Endothelial cell of umbilical vein (primary cell): ENCODE measurements around the gene MYPN. TPM values are rescaled to one million over a fixed set of nuclear protein-coding genes. Genes with fewer than 3 reads are reported as not detected.

Experiments used
- BruUV-seq: library from RNA; stranded (reverse); fragments of 400-500 nt; replicated peaks from 2 replicates; lab custom pipeline; 2021; lab: Mats Ljungman, UMichigan
- CTCF ChIA-PET: fragments of 300-600, 350-600 bp; sonication (Branson Sonifier 250); formaldehyde crosslinking; loops from one replicate; lab custom pipeline; 2021; ENCODE audit warnings: antibody characterized with exemption, inconsistent platforms; lab: Charles Lee
- POLR2A ChIA-PET: fragments of 300-600, 350-600 bp; sonication (Branson Sonifier 250); formaldehyde crosslinking; loops from one replicate; lab custom pipeline; 2021; ENCODE audit warnings: antibody characterized with exemption, inconsistent platforms; lab: Charles Lee
- DNase-seq: peaks from one replicate; pipeline ENCODE4 v3.0.0-alpha.2; 2011; ENCODE audit warnings: low read depth, low spot score
- FAIRE-seq: peaks from 2 replicates; lab custom pipeline; 2011; peaks lifted over from hg19 to GRCh38; lab: Jason Lieb, UNC
- H2AFZ ChIP-seq: 2 replicates; pipeline ENCODE4 v1.6.0; 2012; ENCODE audit warnings: low read depth, low read length, control low read depth, inconsistent platforms
- H3K27ac ChIP-seq: 2 replicates; pipeline ENCODE4 v1.5.1; 2011; ENCODE audit warnings: low read depth, mild to moderate bottlenecking, control low read depth, low read length, moderate library complexity; ENCODE audit not compliant: insufficient read depth
- H3K27me3 ChIP-seq, 2 experiments: 2 replicates each; pipeline versions ENCODE4 v1.6.0 to v1.6.1; 2011; ENCODE audit warnings: low read length in 2 of 2, mixed read lengths in 1 of 2; ENCODE audit not compliant: control insufficient read depth in 2 of 2, insufficient read depth in 2 of 2
- H3K36me3 ChIP-seq, 2 experiments: 2 replicates in 1 of 2; 3 replicates in 1 of 2; pipeline ENCODE4 v1.5.1; 2011; ENCODE audit warnings: low read length in 2 of 2, mild to moderate bottlenecking in 1 of 2, moderate library complexity in 1 of 2; ENCODE audit not compliant: control insufficient read depth in 2 of 2, insufficient read depth in 2 of 2; ENCODE audit errors: extremely low read depth in 1 of 2
- H3K4me1 ChIP-seq: 3 replicates; pipeline ENCODE4 v1.5.1; 2011; ENCODE audit warnings: mild to moderate bottlenecking, low read length; ENCODE audit not compliant: control insufficient read depth, insufficient read depth; ENCODE audit errors: extremely low read depth
- H3K4me2 ChIP-seq: 2 replicates; pipeline ENCODE4 v1.6.1; 2011; ENCODE audit warnings: low read length, control low read depth, mixed read lengths; ENCODE audit not compliant: insufficient read depth
- H3K4me3 ChIP-seq, 3 experiments: fragments of 200-600 bp in 1 of 3; sonication (generic), shearing (Covaris generic) in 1 of 3; replicated peaks in 1 of 3; 2 replicates each; pipeline ENCODE4 v1.5.1; 2011 to 2016; ENCODE audit warnings: control low read depth in 3 of 3, low read length in 3 of 3, mild to moderate bottlenecking in 2 of 3, inconsistent platforms in 1 of 3, low read depth in 1 of 3, moderate library complexity in 1 of 3; ENCODE audit not compliant: insufficient read depth in 1 of 3
- H3K79me2 ChIP-seq: 2 replicates; pipeline ENCODE4 v1.6.0; 2012; ENCODE audit warnings: low read length, inconsistent platforms; ENCODE audit not compliant: control insufficient read depth, insufficient read depth
- H3K9ac ChIP-seq: replicated peaks from 2 replicates; pipeline ENCODE3; 2011; ENCODE audit warnings: low read length, control low read depth; ENCODE audit not compliant: insufficient read depth; ENCODE audit errors: extremely low read depth
- H3K9me1 ChIP-seq: replicated peaks from 3 replicates; pipeline ENCODE4 v1.6.0; 2011; ENCODE audit warnings: mild to moderate bottlenecking, low read length; ENCODE audit not compliant: control insufficient read depth, insufficient read depth; ENCODE audit errors: extremely low read depth
- H3K9me3 ChIP-seq: replicated peaks from 2 replicates; pipeline ENCODE4 v1.5.1; 2012; ENCODE audit warnings: low read length, inconsistent platforms; ENCODE audit not compliant: control insufficient read depth, insufficient read depth
- H4K20me1 ChIP-seq: replicated peaks from 2 replicates; pipeline ENCODE3; 2011; ENCODE audit warnings: mild to moderate bottlenecking, low read length; ENCODE audit not compliant: control insufficient read depth, insufficient read depth; ENCODE audit errors: extremely low read depth
- CTCF ChIP-seq, 2 donors: IDR thresholded peaks; 1 replicate in 1 of 2; 2 replicates in 1 of 2; pipeline ENCODE4 v1.5.1; 2011; ENCODE audit warnings: low read length in 2 of 2, mild to moderate bottlenecking in 2 of 2, moderate library complexity in 2 of 2, control low read depth in 1 of 2, inconsistent platforms in 1 of 2, low read depth in 1 of 2; ENCODE audit not compliant: insufficient read depth in 1 of 2; ENCODE audit errors: extremely low read depth in 1 of 2
- FOS ChIP-seq: IDR thresholded peaks from 2 replicates; pipeline ENCODE4 v1.6.1; 2011; ENCODE audit warnings: mild to moderate bottlenecking, low read length, moderate library complexity, borderline replicate concordance; ENCODE audit not compliant: insufficient read depth
- GATA2 ChIP-seq: IDR thresholded peaks from 2 replicates; pipeline ENCODE4 v1.7.0; 2011; ENCODE audit warnings: low read depth, mild to moderate bottlenecking, moderate library complexity, mixed read lengths, low read length; ENCODE audit not compliant: insufficient read length, insufficient read depth
- JUN ChIP-seq: IDR thresholded peaks from 2 replicates; pipeline ENCODE4 v1.6.1; 2011; ENCODE audit warnings: borderline replicate concordance, low read depth; ENCODE audit not compliant: insufficient read length, insufficient read depth
- MAX ChIP-seq: IDR thresholded peaks from 2 replicates; pipeline ENCODE4 v1.6.1; 2011; ENCODE audit not compliant: insufficient read depth, insufficient read length
- MYC ChIP-seq: IDR thresholded peaks from one replicate; pipeline ENCODE4 v1.6.1; 2011; ENCODE audit warnings: mild to moderate bottlenecking, low read depth, low read length
- POLR2A ChIP-seq: IDR thresholded peaks from 2 replicates; pipeline ENCODE4 v1.6.1; 2012; ENCODE audit warnings: low read depth, mild to moderate bottlenecking, control low read depth, low read length
- POLR2AphosphoS5 ChIP-seq: IDR thresholded peaks from 2 replicates; pipeline ENCODE4 v1.6.1; 2012; ENCODE audit warnings: low read depth, mild to moderate bottlenecking, control low read depth, low read length, moderate library complexity; ENCODE audit not compliant: insufficient read depth
- dilution Hi-C: fragments of 300-500 bp; cut with MboI; formaldehyde crosslinking; loops from one replicate; pipeline ENCODE4 v1.15.0; 2019; ENCODE audit warnings: low sequenced_read_pairs; ENCODE audit not compliant: extremely low pct_ligation_motif_present
- intact Hi-C: fragments of 100-400 bp; cut with micrococcal nuclease; formaldehyde crosslinking; loops from one replicate; pipeline ENCODE4 v1.10.0; 2022
- polyA plus RNA-seq, 4 experiments: library from polyadenylated mRNA; depleted of rRNA in 3 of 4; stranded (reverse) in 3 of 4; unstranded in 1 of 4; fragments of >200 nt; gene quantifications; 2 replicates each; pipeline versions ENCODE4 v1.2.1 to v1.2.3, GENCODE V29; 2011 to 2012; ENCODE audit warnings: missing spikeins in 1 of 4
- total RNA-seq: library from RNA; stranded (reverse); gene quantifications from 2 replicates; pipeline ENCODE4 v1.2.3, GENCODE V29; 2021

Gene MYPN
- total and polyA plus RNA-seq, 2 donors (not counting 3 experiments of a cell fraction or from before 2014, with no cell fraction given) = 0.01 TPM; not detected in 1

GRCh38 chr10:68166871-68167585, 57.7 kb downstream of the MYPN start:
- no peak overlapping the region for H3K9ac ChIP-seq
- dilution Hi-C loops (no loop called here), intact Hi-C loops (no loop called here)
- H3K9me1 ChIP-seq = no peaks in the 10 kb centered on the region
- H3K79me2 ChIP-seq = no peaks in the 10 kb centered on the region
- no peak overlapping the region for H3K4me3 ChIP-seq
- H3K4me1 ChIP-seq = no peaks in the 10 kb centered on the region
- no peaks in the 10 kb centered on the region for H4K20me1 ChIP-seq
- H3K27me3 ChIP-seq = no peaks in the 10 kb centered on the region
- TF ChIP-seq POLR2AphosphoS5 = no peak
- POLR2A ChIA-PET = no interaction called here
- no peak for DNase-seq
- no peak overlapping the region for H2AFZ ChIP-seq
- no TSS peak for BruUV-seq
- H3K36me3 ChIP-seq = no peaks in the 10 kb centered on the region
- CTCF ChIA-PET = interaction anchor here (0.8 to 2.0 kb wide), 2 partner anchors 10 to 46 kb away, joined by 4 to 6 read pairs; no protein-coding TSS in a partner anchor
- H3K9me3 ChIP-seq = no peaks in the 10 kb centered on the region
- no peak overlapping the region for H3K27ac ChIP-seq
- no peak for FAIRE-seq
- no peak overlapping the region for H3K4me2 ChIP-seq

- intact Hi-C loops (no loop called here), dilution Hi-C loops (no loop called here)
- no peak for FAIRE-seq
- Histone ChIP-seq H3K4me1 (no peaks in the 10 kb centered on the region), H3K27ac (no peak overlapping the region), H3K4me2 (no peak overlapping the region), H3K27me3 (no peaks in the 10 kb centered on the region), H2AFZ (no peak overlapping the region), H4K20me1 (no peaks in the 10 kb centered on the region), H3K9me1 (no peaks in the 10 kb centered on the region), H3K36me3 (no peaks in the 10 kb centered on the region), H3K9me3 (no peaks in the 10 kb centered on the region), H3K9ac (no peak overlapping the region), H3K79me2 (no peaks in the 10 kb centered on the region), H3K4me3 (no peak overlapping the region)
- ChIA-PET CTCF (interaction anchor here (2.0 kb wide), 1 partner anchor 45 kb away, joined by 6 read pairs; no protein-coding TSS in a partner anchor), POLR2A (no interaction called here)
- TF ChIP-seq GATA2 = no peak
- no peak for TF ChIP-seq CTCF (IDR thresholded peaks at IDR 0.05; ENCODE audit: extremely low read depth in 1 of 2, insufficient read depth in 1 of 2, low read depth in 1 of 2, low read length in 2 of 2)
- no peak for TF ChIP-seq JUN
- TF ChIP-seq POLR2AphosphoS5 = no peak
- TF ChIP-seq MAX = no peak
- no peak for TF ChIP-seq FOS
- no peak for TF ChIP-seq POLR2A
- TF ChIP-seq MYC = no peak
- DNase-seq = no peak
- no TSS peak for BruUV-seq
These were observed 58.4 kb downstream of the MYPN start for GRCh38 chr10:68167586-68168189.
